Mesenchymal stem cell (in vitro differentiated cells and primary cell): ENCODE results near the gene ZNF519.
"Not testable (repeated sequence)": the region's sequence is repeated elsewhere in the genome, so short reads cannot be mapped to it uniquely, and the experiment has no call there.

ENCODE experiments used
- DNase-seq: peaks from one replicate; pipeline ENCODE4 v3.0.0-alpha.2; 2013
- H2AFZ ChIP-seq: one replicate; pipeline ENCODE4 v1.6.1; 2013; ENCODE audit warnings: low read depth, mild to moderate bottlenecking, control low read depth, inconsistent platforms, low read length, moderate library complexity
- H2AK5ac ChIP-seq: 2 replicates; pipeline ENCODE4 v1.6.1; 2013; ENCODE audit warnings: low read length, moderate library complexity, mild to moderate bottlenecking, inconsistent platforms; ENCODE audit not compliant: severe bottlenecking
- H2BK120ac ChIP-seq: one replicate; pipeline ENCODE4 v1.6.1; 2013; ENCODE audit warnings: low read depth, mild to moderate bottlenecking, inconsistent platforms, low read length, moderate library complexity
- H2BK12ac ChIP-seq, 2 experiments: one replicate each; pipeline ENCODE4 v1.6.1; 2013; ENCODE audit warnings: inconsistent platforms in 2 of 2, low read length in 2 of 2, mild to moderate bottlenecking in 2 of 2, moderate library complexity in 2 of 2, control low read depth in 1 of 2
- H2BK15ac ChIP-seq: one replicate; pipeline ENCODE4 v1.6.1; 2013; ENCODE audit warnings: mild to moderate bottlenecking, low read depth, inconsistent platforms; ENCODE audit not compliant: poor library complexity, severe bottlenecking
- H2BK5ac ChIP-seq: 2 replicates; pipeline ENCODE4 v1.6.1; 2013; ENCODE audit warnings: low read depth, mild to moderate bottlenecking, low read length, control low read depth, inconsistent platforms; ENCODE audit not compliant: poor library complexity, severe bottlenecking
- H3K14ac ChIP-seq, 2 experiments: one replicate each; pipeline ENCODE4 v1.6.1; 2013; ENCODE audit warnings: inconsistent platforms in 2 of 2, low read length in 2 of 2, control low read depth in 1 of 2, mild to moderate bottlenecking in 1 of 2, moderate library complexity in 1 of 2
- H3K18ac ChIP-seq, 2 experiments: one replicate each; pipeline ENCODE4 v1.6.1; 2013; ENCODE audit warnings: inconsistent platforms in 2 of 2, low read length in 2 of 2, control low read depth in 1 of 2, low read depth in 1 of 2, mild to moderate bottlenecking in 1 of 2
- H3K23ac ChIP-seq, 2 experiments: one replicate each; pipeline ENCODE4 v1.6.1; 2013; ENCODE audit warnings: inconsistent platforms in 2 of 2, low read length in 2 of 2, mild to moderate bottlenecking in 2 of 2, moderate library complexity in 2 of 2, control low read depth in 1 of 2
- H3K27ac ChIP-seq: 2 replicates; pipeline ENCODE4 v1.5.1; 2013; ENCODE audit warnings: mild to moderate bottlenecking, moderate library complexity, low read length, control low read depth, inconsistent platforms; ENCODE audit not compliant: poor library complexity, severe bottlenecking
- H3K27me3 ChIP-seq, 2 experiments: 2 replicates each; pipeline versions ENCODE4 v1.6.1 to v1.7.0; 2013; ENCODE audit warnings: low read length in 2 of 2, mild to moderate bottlenecking in 2 of 2, moderate library complexity in 2 of 2, control low read depth in 1 of 2, inconsistent platforms in 1 of 2; ENCODE audit not compliant: control insufficient read depth in 1 of 2, insufficient read depth in 1 of 2
- H3K36me3 ChIP-seq, 2 experiments: 2 replicates each; pipeline versions ENCODE4 v1.6.1 to v1.7.0; 2013; ENCODE audit warnings: low read length in 2 of 2, control low read depth in 1 of 2, inconsistent platforms in 1 of 2, low read depth in 1 of 2, mild to moderate bottlenecking in 1 of 2; ENCODE audit not compliant: insufficient read depth in 2 of 2, control insufficient read depth in 1 of 2
- H3K4ac ChIP-seq, 2 experiments: one replicate each; pipeline ENCODE4 v1.6.1; 2013; ENCODE audit warnings: inconsistent platforms in 2 of 2, low read length in 2 of 2, mild to moderate bottlenecking in 2 of 2, moderate library complexity in 2 of 2, control low read depth in 1 of 2, low read depth in 1 of 2
- H3K4me1 ChIP-seq: 2 replicates; pipeline ENCODE4 v1.6.1; 2013; ENCODE audit warnings: low read depth, low read length, control low read depth; ENCODE audit not compliant: control insufficient read depth, insufficient read depth
- H3K4me2 ChIP-seq: 2 replicates; pipeline ENCODE4 v1.6.1; 2013; ENCODE audit warnings: low read length, mild to moderate bottlenecking, inconsistent platforms; ENCODE audit not compliant: poor library complexity, severe bottlenecking
- H3K4me3 ChIP-seq, 2 experiments: 2 replicates each; pipeline versions ENCODE4 v1.5.1 to v1.7.0; 2013; ENCODE audit warnings: low read length in 2 of 2, mild to moderate bottlenecking in 2 of 2, control low read depth in 1 of 2, low read depth in 1 of 2; ENCODE audit not compliant: insufficient read depth in 1 of 2
- H3K79me1 ChIP-seq: replicated peaks from 2 replicates; pipeline ENCODE4 v1.6.1; 2013; ENCODE audit warnings: mild to moderate bottlenecking, control low read depth, low read length, inconsistent platforms; ENCODE audit not compliant: poor library complexity, severe bottlenecking
- H3K9ac ChIP-seq: 2 replicates; pipeline ENCODE4 v1.7.0; 2013; ENCODE audit warnings: mild to moderate bottlenecking, low read length, moderate library complexity
- H3K9me3 ChIP-seq: 2 replicates; pipeline ENCODE4 v1.7.0; 2013; ENCODE audit warnings: mild to moderate bottlenecking, low read length; ENCODE audit not compliant: control insufficient read depth
- H4K8ac ChIP-seq: one replicate; pipeline ENCODE4 v1.6.1; 2013; ENCODE audit warnings: inconsistent platforms, mild to moderate bottlenecking, low read length, moderate library complexity
- H4K91ac ChIP-seq: one replicate; pipeline ENCODE4 v1.6.1; 2013; ENCODE audit warnings: mild to moderate bottlenecking, low read length, inconsistent platforms
- WGBS: methylation state at CpG from one replicate; pipeline ENCODE4 v1.1.7; 2013; ENCODE audit warnings: mixed read lengths; 5-methylcytosine and 5-hydroxymethylcytosine counted together

ZNF519 gene

GRCh38 chr18:14145021-14145420 is 12.8 kb upstream of the ZNF519 start:
- not testable (repeated sequence) for H3K79me1 ChIP-seq, H3K27ac ChIP-seq, H2BK120ac ChIP-seq, H3K9ac ChIP-seq, DNase-seq, H2AK5ac ChIP-seq, H3K4ac ChIP-seq, H4K8ac ChIP-seq, H3K18ac ChIP-seq, H3K4me1 ChIP-seq, H4K91ac ChIP-seq, H3K4me3 ChIP-seq, H3K4me2 ChIP-seq, H3K23ac ChIP-seq, H3K9me3 ChIP-seq, H3K27me3 ChIP-seq, H2BK12ac ChIP-seq, H2BK15ac ChIP-seq, H2AFZ ChIP-seq, H3K36me3 ChIP-seq, H3K14ac ChIP-seq, H2BK5ac ChIP-seq
- 86% methylated on average over 6 of the region's 6 CpGs for WGBS

- no peak overlapping the region for H2BK15ac ChIP-seq
- H2BK12ac ChIP-seq: no peak overlapping the region
- H2BK5ac ChIP-seq: no peak overlapping the region
Measured at GRCh38 chr18:14144628-14144895, 12.3 kb upstream of the ZNF519 start.

GRCh38 chr18:14143871-14144627 is 11.8 kb upstream of the ZNF519 start:
- H3K9me3 ChIP-seq, H2AK5ac ChIP-seq, H2BK15ac ChIP-seq, H2AFZ ChIP-seq, H3K4me3 ChIP-seq, H3K27me3 ChIP-seq, H2BK120ac ChIP-seq, H3K36me3 ChIP-seq, H3K23ac ChIP-seq, H3K79me1 ChIP-seq, H3K18ac ChIP-seq, H3K4me1 ChIP-seq, H3K4me2 ChIP-seq, H2BK12ac ChIP-seq, H2BK5ac ChIP-seq, H3K9ac ChIP-seq, H4K8ac ChIP-seq, DNase-seq, H3K27ac ChIP-seq, H3K4ac ChIP-seq, H3K14ac ChIP-seq, H4K91ac ChIP-seq: not testable (repeated sequence)
- WGBS: 74% methylated on average over 13 of the region's 16 CpGs

More at GRCh38 chr18:14144628-14144895, 12.3 kb upstream of the ZNF519 start:
- 68% methylated on average over 6 of the region's 6 CpGs for WGBS
- Histone ChIP-seq H3K4ac (no peak overlapping the region), H3K4me2 (no peak overlapping the region), H2AK5ac (no peak overlapping the region), H3K23ac (no peak overlapping the region), H3K18ac (no peak overlapping the region), H4K8ac (no peak overlapping the region), H3K4me3 (no peak overlapping the region), H2AFZ (no peak overlapping the region), H2BK120ac (no peak overlapping the region), H3K14ac (no peak overlapping the region), H3K9ac (no peak overlapping the region), H3K9me3 (no peaks in the 10 kb centered on the region), H3K79me1 (no peaks in the 10 kb centered on the region), H3K4me1 (no peaks in the 10 kb centered on the region), H4K91ac (no peak overlapping the region), H3K27ac (no peak overlapping the region), H3K36me3 (no peaks in the 10 kb centered on the region), H3K27me3 (no peaks in the 10 kb centered on the region)
- no peak for DNase-seq

- H2BK12ac ChIP-seq, H2BK5ac ChIP-seq, H3K9ac ChIP-seq, H2BK15ac ChIP-seq, H3K14ac ChIP-seq, H4K91ac ChIP-seq, H3K79me1 ChIP-seq, H3K18ac ChIP-seq, H3K4me1 ChIP-seq, H4K8ac ChIP-seq, H3K36me3 ChIP-seq, H2BK120ac ChIP-seq, DNase-seq, H3K27ac ChIP-seq, H3K27me3 ChIP-seq, H3K4me3 ChIP-seq, H3K9me3 ChIP-seq, H2AFZ ChIP-seq, H3K4ac ChIP-seq, H3K23ac ChIP-seq, H2AK5ac ChIP-seq, H3K4me2 ChIP-seq: not testable (repeated sequence)
- 86% methylated on average over 7 of the region's 17 CpGs for WGBS
Measured at GRCh38 chr18:14143396-14143795, 11.2 kb upstream of the ZNF519 start.
